IPS DF 4.7 (cell line): Measurements from ENCODE around the gene MLLT6.

Source experiments
- DNase-seq: peaks from one replicate; pipeline ENCODE4 v3.0.0-alpha.2; 2013; ENCODE audit warnings: low spot score; ENCODE audit errors: extremely low read depth

The MLLT6 gene

GRCh38 chr17:38704606-38705522 is at the start of gene MLLT6:
TSS of gene MLLT6 (plus strand) at chr17:38705273. CDS start at chr17:38705633, 360 bp downstream.
- no peak for DNase-seq

- DNase-seq = no peak
Observed at GRCh38 chr17:38656959-38657823, 47.9 kb upstream of the MLLT6 start.

- no peak for DNase-seq
Observed at GRCh38 chr17:38657824-38658740, 47.0 kb upstream of the MLLT6 start.

GRCh38 chr17:38658741-38659345 is 46.2 kb upstream of the MLLT6 start:
- no peak for DNase-seq

- no peak for DNase-seq
Observed at GRCh38 chr17:38659415-38659814, 45.7 kb upstream of the MLLT6 start.

GRCh38 chr17:38660097-38661025 is 44.7 kb upstream of the MLLT6 start:
- DNase-seq = no peak

GRCh38 chr17:38663125-38663751 is 41.8 kb upstream of the MLLT6 start:
- no peak for DNase-seq

- DNase-seq = no peak
Observed at GRCh38 chr17:38663964-38664644, 41.0 kb upstream of the MLLT6 start.

- no peak for DNase-seq
Observed at GRCh38 chr17:38667099-38667786, 37.8 kb upstream of the MLLT6 start.

- no peak for DNase-seq
Observed at GRCh38 chr17:38667787-38668122, 37.3 kb upstream of the MLLT6 start.

- no peak for DNase-seq
Observed at GRCh38 chr17:38669520-38669919, 35.6 kb upstream of the MLLT6 start.

GRCh38 chr17:38671939-38672720 is 32.9 kb upstream of the MLLT6 start:
- no peak for DNase-seq

GRCh38 chr17:38672788-38673706 is 32.0 kb upstream of the MLLT6 start:
- no peak for DNase-seq

- no peak for DNase-seq
Observed at GRCh38 chr17:38673707-38674013, 31.4 kb upstream of the MLLT6 start.

GRCh38 chr17:38674014-38674748 is 30.9 kb upstream of the MLLT6 start:
- DNase-seq = no peak
